ENCODE results near the gene LMNB1.
"Not testable (repeated sequence)": the region's sequence is repeated elsewhere in the genome, so short reads cannot be mapped to it uniquely, and the experiment has no call there.

Gene LMNB1

GRCh38 chr5:126826619-126827215 is 49.8 kb downstream of the LMNB1 start:
- no peak overlapping the region for H3K4me3 ChIP-seq (ENCODE audit: low read length)
- TF ChIP-seq, protein P1, sequence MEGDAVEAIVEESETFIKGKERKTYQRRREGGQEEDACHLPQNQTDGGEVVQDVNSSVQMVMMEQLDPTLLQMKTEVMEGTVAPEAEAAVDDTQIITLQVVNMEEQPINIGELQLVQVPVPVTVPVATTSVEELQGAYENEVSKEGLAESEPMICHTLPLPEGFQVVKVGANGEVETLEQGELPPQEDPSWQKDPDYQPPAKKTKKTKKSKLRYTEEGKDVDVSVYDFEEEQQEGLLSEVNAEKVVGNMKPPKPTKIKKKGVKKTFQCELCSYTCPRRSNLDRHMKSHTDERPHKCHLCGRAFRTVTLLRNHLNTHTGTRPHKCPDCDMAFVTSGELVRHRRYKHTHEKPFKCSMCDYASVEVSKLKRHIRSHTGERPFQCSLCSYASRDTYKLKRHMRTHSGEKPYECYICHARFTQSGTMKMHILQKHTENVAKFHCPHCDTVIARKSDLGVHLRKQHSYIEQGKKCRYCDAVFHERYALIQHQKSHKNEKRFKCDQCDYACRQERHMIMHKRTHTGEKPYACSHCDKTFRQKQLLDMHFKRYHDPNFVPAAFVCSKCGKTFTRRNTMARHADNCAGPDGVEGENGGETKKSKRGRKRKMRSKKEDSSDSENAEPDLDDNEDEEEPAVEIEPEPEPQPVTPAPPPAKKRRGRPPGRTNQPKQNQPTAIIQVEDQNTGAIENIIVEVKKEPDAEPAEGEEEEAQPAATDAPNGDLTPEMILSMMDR (IDR thresholded peaks at IDR 0.05; ENCODE audit: insufficient read depth, low read depth, low read length, missing control alignments), result no peak
- peak; percentile 51 for DNase-seq (ENCODE audit: low read depth)

DNA sequence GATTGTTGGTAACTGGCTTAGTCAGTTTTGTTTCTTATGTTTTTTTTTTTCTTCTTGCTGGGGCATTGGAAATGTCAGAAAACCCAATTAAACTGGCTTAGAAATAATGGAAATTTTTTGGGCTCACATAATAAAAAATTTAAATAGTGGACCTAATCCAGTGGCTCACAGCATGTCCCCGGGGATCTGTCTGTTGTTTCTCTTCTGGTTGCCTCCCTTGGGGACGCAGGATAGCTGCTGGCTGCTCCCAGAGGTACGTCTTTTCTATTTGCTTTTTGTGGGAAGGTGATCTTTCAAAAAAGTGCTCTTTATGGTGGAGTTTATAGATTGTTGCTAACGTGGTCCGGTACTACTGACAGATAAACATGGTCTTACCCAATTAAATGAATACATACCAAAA is 52.2 kb downstream of the LMNB1 start:
- TF ChIP-seq, protein P1 (IDR thresholded peaks at IDR 0.05; ENCODE audit: insufficient read depth, low read depth, low read length, missing control alignments), result no peak
- no peak for DNase-seq (ENCODE audit: low read depth)
- H3K4me3 ChIP-seq (ENCODE audit: low read length), result no peak overlapping the region

GRCh38 chr5:126830061-126830460 is 53.1 kb downstream of the LMNB1 start:
- no peak for DNase-seq (ENCODE audit: low read depth)
- TF ChIP-seq, protein P1 (IDR thresholded peaks at IDR 0.05; ENCODE audit: insufficient read depth, low read depth, low read length, missing control alignments), result no peak
- no peak overlapping the region for H3K4me3 ChIP-seq (ENCODE audit: low read length)

DNA sequence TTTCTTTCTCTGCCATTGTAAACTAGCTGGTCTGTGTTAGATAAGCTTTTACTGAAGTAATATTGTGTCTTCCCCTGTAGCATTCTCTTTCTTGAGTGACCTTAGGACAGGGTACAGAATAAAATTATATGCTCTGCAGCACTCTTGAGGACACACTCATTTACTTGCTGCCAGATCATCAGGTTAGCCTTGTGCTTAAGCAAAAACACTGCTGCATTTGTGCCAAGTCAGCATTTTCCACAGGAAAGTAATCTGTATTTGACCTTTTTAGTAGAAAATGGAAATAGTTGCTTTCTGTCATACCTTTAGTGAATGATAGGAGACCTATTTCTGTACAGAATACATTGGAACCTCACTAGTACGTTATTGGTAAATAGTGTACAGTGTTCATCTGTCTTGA is 54.2 kb downstream of the LMNB1 start:
- no peak for DNase-seq (ENCODE audit: low read depth)
- H3K4me3 ChIP-seq (ENCODE audit: low read length), result no peak overlapping the region
- TF ChIP-seq, protein P1 (IDR thresholded peaks at IDR 0.05; ENCODE audit: insufficient read depth, low read depth, low read length, missing control alignments), result no peak

DNA sequence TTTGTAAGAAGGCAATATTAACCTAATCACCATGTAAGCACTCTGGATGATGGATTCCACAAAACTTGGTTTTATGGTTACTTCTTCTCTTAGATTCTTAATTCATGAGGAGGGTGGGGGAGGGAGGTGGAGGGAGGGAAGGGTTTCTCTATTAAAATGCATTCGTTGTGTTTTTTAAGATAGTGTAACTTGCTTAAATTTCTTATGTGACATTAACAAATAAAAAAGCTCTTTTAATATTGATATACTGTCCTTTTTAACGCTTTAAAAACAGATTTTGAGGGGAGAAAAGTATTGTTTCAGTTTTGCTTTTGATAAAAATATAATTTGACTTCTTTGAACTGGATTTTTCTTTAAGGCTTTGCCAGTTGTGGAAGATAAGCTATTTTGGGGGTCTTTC is 59.8 kb downstream of the LMNB1 start:
- no peak overlapping the region for H3K4me3 ChIP-seq (ENCODE audit: low read length)
- DNase-seq (ENCODE audit: low read depth), result no peak
- TF ChIP-seq, protein P1 (IDR thresholded peaks at IDR 0.05; ENCODE audit: insufficient read depth, low read depth, low read length, missing control alignments), result no peak

DNA sequence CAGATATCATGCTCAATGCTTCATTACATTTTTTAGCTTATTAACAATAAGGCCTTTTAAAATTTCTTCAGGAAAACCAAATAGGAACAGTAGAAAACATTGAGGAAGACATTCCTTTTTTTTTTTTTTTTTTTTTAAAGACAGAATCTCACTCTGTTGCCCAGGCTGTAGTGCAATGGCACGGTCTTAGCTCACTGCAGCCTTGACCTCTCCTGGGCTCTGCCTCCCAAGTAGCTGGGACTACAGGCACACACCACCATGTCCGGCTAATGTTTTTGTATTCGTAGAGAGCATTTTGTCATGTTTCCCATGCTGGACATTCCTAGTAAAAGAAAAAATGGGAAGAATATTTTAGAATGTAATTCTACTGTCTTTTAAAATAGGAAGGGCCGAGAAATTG is 60.3 kb downstream of the LMNB1 start:
- H3K4me3 ChIP-seq (ENCODE audit: low read length), result no peak overlapping the region
- no peak for DNase-seq (ENCODE audit: low read depth)
- TF ChIP-seq, protein P1 (IDR thresholded peaks at IDR 0.05; ENCODE audit: insufficient read depth, low read depth, low read length, missing control alignments), result no peak

GRCh38 chr5:126837906-126838539 is 61.1 kb downstream of the LMNB1 start:
- H3K4me3 ChIP-seq (ENCODE audit: low read length), result no peak overlapping the region
- peak; percentile 46 for DNase-seq (ENCODE audit: low read depth)
- TF ChIP-seq, protein P1 (IDR thresholded peaks at IDR 0.05; ENCODE audit: insufficient read depth, low read depth, low read length, missing control alignments), result peak; percentile 50

DNA sequence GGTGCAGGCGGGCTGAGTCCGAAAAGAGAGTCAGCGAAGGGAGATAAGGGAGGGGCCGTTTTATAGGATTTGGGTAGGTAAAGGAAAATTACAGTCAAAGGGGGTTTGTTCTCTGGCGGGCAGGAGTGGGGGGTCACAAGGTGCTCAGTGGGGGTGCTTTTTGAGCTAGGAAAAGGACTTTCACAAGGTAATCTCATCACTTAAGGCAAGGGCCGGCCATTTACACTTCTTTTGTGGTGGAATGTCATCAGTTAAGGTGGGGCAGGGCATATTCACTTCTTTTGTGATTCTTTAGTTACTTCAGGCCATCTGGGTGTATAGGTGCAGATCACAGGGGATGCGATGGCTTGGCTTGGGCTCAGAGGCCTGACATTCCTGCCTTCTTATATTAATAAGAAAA is 62.5 kb downstream of the LMNB1 start:
- not testable (repeated sequence) for H3K4me3 ChIP-seq (ENCODE audit: low read length); DNase-seq (ENCODE audit: low read depth)

DNA sequence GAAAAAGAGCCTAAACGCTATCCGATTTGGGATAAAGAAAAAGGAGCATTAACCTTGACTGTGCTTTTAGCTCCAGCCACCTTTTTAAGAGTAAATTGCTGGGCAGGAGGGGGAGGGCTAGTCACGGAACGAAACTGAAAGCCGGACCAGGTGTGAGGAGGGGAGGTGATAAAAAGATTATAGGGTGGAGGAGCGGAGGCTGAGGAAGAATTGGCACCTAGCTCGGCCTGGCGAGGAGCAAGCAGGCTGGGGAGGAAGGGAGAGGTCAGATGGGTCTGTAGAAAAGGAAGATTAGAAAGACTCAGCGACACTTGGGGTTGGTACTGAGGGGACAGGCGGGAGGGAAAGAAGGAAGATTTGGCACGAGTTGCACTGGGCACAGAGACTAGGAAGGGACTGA is 66.4 kb downstream of the LMNB1 start:
- H3K4me3 ChIP-seq (ENCODE audit: low read length); DNase-seq (ENCODE audit: low read depth): not testable (repeated sequence)

DNA sequence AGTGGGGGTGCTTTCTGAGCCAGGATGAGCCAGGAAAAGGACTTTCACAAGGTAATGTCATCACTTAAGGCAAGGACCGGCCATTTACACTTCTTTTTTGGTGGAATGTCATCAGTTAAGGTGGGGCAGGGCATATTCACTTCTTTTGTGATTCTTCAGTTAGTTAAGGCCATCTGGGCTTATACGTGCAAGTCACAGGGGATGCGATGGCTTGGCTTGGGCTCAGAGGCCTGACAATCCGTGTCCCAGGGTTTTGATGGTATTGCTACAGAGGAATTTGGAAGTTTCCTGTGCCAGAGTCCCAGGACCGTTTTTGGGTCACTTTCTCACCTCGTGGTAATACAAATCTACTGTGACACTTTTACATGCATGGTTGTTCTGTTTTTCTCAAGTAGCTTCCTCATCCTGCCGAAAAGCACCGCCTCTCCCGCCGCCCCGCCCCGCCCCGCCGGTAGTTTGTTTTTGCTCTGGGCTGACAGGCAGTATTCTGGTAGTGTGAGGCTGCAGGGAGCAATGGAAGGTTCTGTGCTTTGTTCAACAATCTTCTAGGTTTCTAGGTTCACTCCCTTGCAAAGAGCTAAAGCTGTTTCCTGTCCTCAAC is 68.6 kb downstream of the LMNB1 start:
- DNase-seq (ENCODE audit: low read depth), result peak; percentile 22
- not testable (repeated sequence) for H3K4me3 ChIP-seq (ENCODE audit: low read length)
